ENCODE measurements around the gene HIF3A. TPM values are rescaled to one million over a fixed set of nuclear protein-coding genes. Genes with fewer than 3 reads are reported as not detected.

Gene HIF3A
- total and polyA plus RNA-seq, 8 donors, result 17.6 to 235 (median 102) TPM

- no peak for DNase-seq
- Histone ChIP-seq H3K9me3 (no peaks in the 10 kb centered on the region), H3K4me1 (peaks cover 24 to 56% (median 44%) of the 10 kb centered on the region in 4 donors), H3K4me3 (no peak overlapping the region), H3K36me3 (peaks cover 22 to 62% (median 59%) of the 10 kb centered on the region in 4 donors), H3K27ac (peak overlapping the region in 1 of 5 donors; percentile 50), H3K27me3 (no peaks in the 10 kb centered on the region)
- intact Hi-C loops (cut with DNase I; ENCODE audit: low total_unique reads), result no loop called here
- WGBS, 5 donors, result 93 to 96% (median 95%) methylated on average over 19 to 20 of the region's 20 CpGs
- TF ChIP-seq CTCF (IDR thresholded peaks at IDR 0.05) (no peak), POLR2A (IDR thresholded peaks at IDR 0.05) (no peak), POLR2AphosphoS5 (IDR thresholded peaks at IDR 0.05) (no peak), EP300 (IDR thresholded peaks at IDR 0.05) (no peak)
Observed at GRCh38 chr19:46376241-46377153, 79.7 kb downstream of the HIF3A start.

DNA sequence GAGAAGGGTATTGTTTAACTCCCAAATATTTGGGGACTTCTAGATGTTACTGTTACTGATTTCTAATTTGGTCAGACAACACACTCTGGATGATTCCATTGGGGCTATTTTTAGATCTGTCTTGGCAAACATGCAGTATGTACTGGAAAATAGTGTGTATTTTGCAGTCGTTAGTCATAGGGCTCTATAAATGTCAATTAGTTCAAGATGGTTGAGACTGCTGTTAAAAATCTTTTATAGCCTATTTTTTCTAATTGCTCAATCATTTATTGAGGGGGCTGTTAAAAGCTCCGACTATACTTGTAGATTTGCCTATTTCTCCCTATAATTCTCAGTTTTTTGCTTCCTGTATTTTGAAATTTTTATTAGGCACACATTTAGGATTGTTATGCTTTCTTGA, 81.4 kb downstream of the HIF3A start:
- Histone ChIP-seq H3K36me3 (peaks cover 36 to 79% (median 75%) of the 10 kb centered on the region in 4 donors), H3K27me3 (no peaks in the 10 kb centered on the region), H3K27ac (peak overlapping the region in 4 of 5 donors; percentile 3 to 50 (median 19)), H3K4me3 (no peak overlapping the region), H3K4me1 (peaks cover 14 to 38% (median 26%) of the 10 kb centered on the region in 4 donors), H3K9me3 (no peaks in the 10 kb centered on the region)
- TF ChIP-seq EP300 (IDR thresholded peaks at IDR 0.05) (no peak), POLR2AphosphoS5 (IDR thresholded peaks at IDR 0.05) (no peak), CTCF (IDR thresholded peaks at IDR 0.05) (no peak), POLR2A (IDR thresholded peaks at IDR 0.05) (no peak)
- intact Hi-C loops (cut with DNase I; ENCODE audit: low total_unique reads), result no loop called here
- WGBS, 5 donors, result 36 to 44% (median 39%) methylated on average over 2 of the region's 2 CpGs
- peak in 1 of 2 donors; percentile 75 for DNase-seq

DNA sequence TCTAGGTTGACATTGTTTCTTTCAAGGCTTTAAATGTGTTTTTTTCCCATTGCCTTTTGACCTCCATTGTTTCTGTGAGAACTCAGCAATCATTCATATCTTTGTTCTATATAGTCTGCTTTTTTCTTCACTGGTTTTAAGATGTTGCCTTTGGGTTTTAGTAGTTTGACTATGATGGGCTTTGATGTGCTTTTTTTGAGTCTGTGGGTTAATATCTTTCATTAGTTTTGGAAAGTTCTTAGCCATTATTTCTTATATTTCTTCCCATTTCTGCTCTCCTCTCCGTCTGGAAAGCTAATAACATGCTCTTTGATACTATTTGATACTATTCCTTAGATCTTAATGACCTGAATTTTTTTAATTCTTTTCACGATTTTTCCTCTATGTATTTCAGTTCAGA, 83.8 kb downstream of the HIF3A start:
- WGBS, 5 donors, result 94 to 98% (median 96%) methylated on average over 2 of the region's 2 CpGs
- DNase-seq, result no peak
- TF ChIP-seq POLR2AphosphoS5 (IDR thresholded peaks at IDR 0.05), result no peak
- TF ChIP-seq EP300 (IDR thresholded peaks at IDR 0.05), result no peak
- TF ChIP-seq POLR2A (IDR thresholded peaks at IDR 0.05), result no peak
- TF ChIP-seq CTCF (IDR thresholded peaks at IDR 0.05), result no peak
- H3K4me3 ChIP-seq, result no peak overlapping the region
- H3K27ac ChIP-seq, result no peak overlapping the region
- H3K36me3 ChIP-seq, result peaks cover 50 to 97% (median 90%) of the 10 kb centered on the region in 4 donors
- peaks cover 0 to 20% (median 8%) of the 10 kb centered on the region in 4 donors for H3K4me1 ChIP-seq
- H3K27me3 ChIP-seq, result no peaks in the 10 kb centered on the region
- no peaks in the 10 kb centered on the region for H3K9me3 ChIP-seq
- intact Hi-C loops (cut with DNase I; ENCODE audit: low total_unique reads), result no loop called here

GRCh38 chr19:46381346-46381745, 84.5 kb downstream of the HIF3A start:
- 93 to 98% (median 96%) methylated on average over 2 of the region's 2 CpGs for WGBS, 5 donors
- intact Hi-C loops (cut with DNase I; ENCODE audit: low total_unique reads), result no loop called here
- H3K4me1 ChIP-seq, result peaks cover 0 to 20% (median 8%) of the 10 kb centered on the region in 4 donors
- H3K9me3 ChIP-seq, result no peaks in the 10 kb centered on the region
- TF ChIP-seq CTCF (IDR thresholded peaks at IDR 0.05) (no peak), POLR2A (IDR thresholded peaks at IDR 0.05) (no peak), POLR2AphosphoS5 (IDR thresholded peaks at IDR 0.05) (no peak), EP300 (IDR thresholded peaks at IDR 0.05) (no peak)
- H3K27ac ChIP-seq, result no peak overlapping the region
- H3K36me3 ChIP-seq, result peaks cover 47 to 97% (median 90%) of the 10 kb centered on the region in 4 donors
- no peak for DNase-seq
- H3K4me3 ChIP-seq, result no peak overlapping the region
- H3K27me3 ChIP-seq, result no peaks in the 10 kb centered on the region

Measured in stomach (tissue), 9 donors.